ENCODE measurements around the gene ARHGAP24. TPM values are rescaled to one million over a fixed set of nuclear protein-coding genes. Genes with fewer than 3 reads are reported as not detected.

The ARHGAP24 gene
- total and polyA plus RNA-seq, 2 of the 13 experiments (the other 11 are each of a cell fraction or from before 2014, with no cell fraction given), result 0.07 to 0.55 TPM

DNA sequence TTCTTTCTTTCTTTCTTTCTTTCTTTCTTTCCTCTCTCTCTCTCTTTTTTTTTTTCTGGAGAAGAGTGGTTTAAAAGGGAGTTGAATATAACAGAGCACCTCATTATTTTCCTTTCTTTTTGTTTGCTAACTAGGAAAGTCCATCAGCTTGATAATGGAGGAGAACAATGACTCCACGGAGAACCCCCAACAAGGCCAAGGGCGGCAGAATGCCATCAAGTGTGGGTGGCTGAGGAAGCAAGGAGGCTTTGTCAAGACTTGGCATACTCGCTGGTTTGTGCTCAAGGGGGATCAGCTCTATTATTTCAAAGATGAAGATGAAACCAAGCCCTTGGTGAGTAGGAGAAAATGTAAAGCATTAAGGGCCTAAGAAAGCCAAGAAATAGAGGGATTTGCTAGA is 95.4 kb downstream of the ARHGAP24 start:
- FAIRE-seq (no peak), ATAC-seq (no peak), DNase-seq (ENCODE audit: low spot score) (no peak)
- Histone ChIP-seq H3K9ac (ENCODE audit: insufficient read depth, low read depth, low read length) (no peak overlapping the region), H4K20me1 (ENCODE audit: insufficient read depth, low read length) (no peaks in the 10 kb centered on the region), H3K9me3 (ENCODE audit: low read length) (no peaks in the 10 kb centered on the region), H3K79me2 (ENCODE audit: insufficient read depth, low read length) (no peaks in the 10 kb centered on the region), H3K27ac (ENCODE audit: extremely low read length, insufficient read depth, low read length) (no peak overlapping the region), H3K4me3 (replicated peaks in 1 of 3; ENCODE audit: insufficient read depth in 1 of 3, low read depth in 2 of 3, low read length in 3 of 3) (no peak overlapping the region), H3K36me3 (replicated peaks in 1 of 2; ENCODE audit: control insufficient read depth in 1 of 2, insufficient read depth in 2 of 2, low read length in 2 of 2) (no peaks in the 10 kb centered on the region), H3K4me1 (ENCODE audit: insufficient read depth, low read length) (no peaks in the 10 kb centered on the region), H3K27me3 (ENCODE audit: control insufficient read depth in 1 of 2, insufficient read depth in 2 of 2, low read length in 2 of 2) (no peaks in the 10 kb centered on the region), H3K4me2 (ENCODE audit: low read depth, low read length) (no peak overlapping the region), H2AFZ (ENCODE audit: low read length) (no peak overlapping the region)
- WGBS (ENCODE audit: low lambda C conversion rate), result 45% methylated on average over 3 of the region's 3 CpGs
- in situ Hi-C loops (cut with HindIII; ENCODE audit: extremely low pct_ligation_motif_present, low pct_unique_long_range_greater_than_20kb) (no loop called here), intact Hi-C loops (cut with micrococcal nuclease; ENCODE audit: unreplicated experiment) (no loop called here)
- no TSS peak for BruUV-seq (replicated peaks)
- TF ChIP-seq NFATC3 (CRISPR knock-in tag; IDR thresholded peaks at IDR 0.05), result no peak
- TF ChIP-seq, protein P1, sequence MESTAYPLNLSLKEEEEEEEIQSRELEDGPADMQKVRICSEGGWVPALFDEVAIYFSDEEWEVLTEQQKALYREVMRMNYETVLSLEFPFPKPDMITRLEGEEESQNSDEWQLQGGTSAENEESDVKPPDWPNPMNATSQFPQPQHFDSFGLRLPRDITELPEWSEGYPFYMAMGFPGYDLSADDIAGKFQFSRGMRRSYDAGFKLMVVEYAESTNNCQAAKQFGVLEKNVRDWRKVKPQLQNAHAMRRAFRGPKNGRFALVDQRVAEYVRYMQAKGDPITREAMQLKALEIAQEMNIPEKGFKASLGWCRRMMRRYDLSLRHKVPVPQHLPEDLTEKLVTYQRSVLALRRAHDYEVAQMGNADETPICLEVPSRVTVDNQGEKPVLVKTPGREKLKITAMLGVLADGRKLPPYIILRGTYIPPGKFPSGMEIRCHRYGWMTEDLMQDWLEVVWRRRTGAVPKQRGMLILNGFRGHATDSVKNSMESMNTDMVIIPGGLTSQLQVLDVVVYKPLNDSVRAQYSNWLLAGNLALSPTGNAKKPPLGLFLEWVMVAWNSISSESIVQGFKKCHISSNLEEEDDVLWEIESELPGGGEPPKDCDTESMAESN (CRISPR knock-in tag; conservative IDR thresholded peaks at IDR 0.05), result no peak
- no peak for TF ChIP-seq DMAP1 (CRISPR knock-in tag; IDR thresholded peaks at IDR 0.05)
- no peak for TF ChIP-seq MBD4 (IDR thresholded peaks at IDR 0.05; ENCODE audit: borderline replicate concordance, low read length)
- no peak for TF ChIP-seq MEIS1 (CRISPR knock-in tag; IDR thresholded peaks at IDR 0.05; ENCODE audit: borderline replicate concordance)
- TF ChIP-seq HOXA9 (CRISPR knock-in tag; IDR thresholded peaks at IDR 0.05; ENCODE audit: borderline replicate concordance), result no peak
- TF ChIP-seq, protein P2, sequence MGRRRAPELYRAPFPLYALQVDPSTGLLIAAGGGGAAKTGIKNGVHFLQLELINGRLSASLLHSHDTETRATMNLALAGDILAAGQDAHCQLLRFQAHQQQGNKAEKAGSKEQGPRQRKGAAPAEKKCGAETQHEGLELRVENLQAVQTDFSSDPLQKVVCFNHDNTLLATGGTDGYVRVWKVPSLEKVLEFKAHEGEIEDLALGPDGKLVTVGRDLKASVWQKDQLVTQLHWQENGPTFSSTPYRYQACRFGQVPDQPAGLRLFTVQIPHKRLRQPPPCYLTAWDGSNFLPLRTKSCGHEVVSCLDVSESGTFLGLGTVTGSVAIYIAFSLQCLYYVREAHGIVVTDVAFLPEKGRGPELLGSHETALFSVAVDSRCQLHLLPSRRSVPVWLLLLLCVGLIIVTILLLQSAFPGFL (CRISPR knock-in tag; IDR thresholded peaks at IDR 0.05), result no peak
- TF ChIP-seq ZNF850 (CRISPR knock-in tag; conservative IDR thresholded peaks at IDR 0.05), result no peak
- TF ChIP-seq, protein P3, sequence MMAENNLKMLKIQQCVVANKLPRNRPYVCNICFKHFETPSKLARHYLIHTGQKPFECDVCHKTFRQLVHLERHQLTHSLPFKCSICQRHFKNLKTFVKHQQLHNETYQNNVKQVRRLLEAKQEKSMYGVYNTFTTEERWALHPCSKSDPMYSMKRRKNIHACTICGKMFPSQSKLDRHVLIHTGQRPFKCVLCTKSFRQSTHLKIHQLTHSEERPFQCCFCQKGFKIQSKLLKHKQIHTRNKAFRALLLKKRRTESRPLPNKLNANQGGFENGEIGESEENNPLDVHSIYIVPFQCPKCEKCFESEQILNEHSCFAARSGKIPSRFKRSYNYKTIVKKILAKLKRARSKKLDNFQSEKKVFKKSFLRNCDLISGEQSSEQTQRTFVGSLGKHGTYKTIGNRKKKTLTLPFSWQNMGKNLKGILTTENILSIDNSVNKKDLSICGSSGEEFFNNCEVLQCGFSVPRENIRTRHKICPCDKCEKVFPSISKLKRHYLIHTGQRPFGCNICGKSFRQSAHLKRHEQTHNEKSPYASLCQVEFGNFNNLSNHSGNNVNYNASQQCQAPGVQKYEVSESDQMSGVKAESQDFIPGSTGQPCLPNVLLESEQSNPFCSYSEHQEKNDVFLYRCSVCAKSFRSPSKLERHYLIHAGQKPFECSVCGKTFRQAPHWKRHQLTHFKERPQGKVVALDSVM (CRISPR knock-in tag; IDR thresholded peaks at IDR 0.05), result no peak
- TF ChIP-seq YY1 (IDR thresholded peaks at IDR 0.05; ENCODE audit: insufficient read depth, insufficient replicate concordance, low read depth, low read length), result no peak
- TF ChIP-seq ZNF773 (CRISPR knock-in tag; IDR thresholded peaks at IDR 0.05; ENCODE audit: borderline replicate concordance), result no peak
- POLR2A ChIA-PET, result no interaction called here
- CTCF ChIA-PET (ENCODE audit: low intra/inter-chr PET ratio, low total read pairs), result no interaction called here

Measured in HepG2 (cell line).